ENCODE measurements around the gene MAEA. TPM values are rescaled to one million over a fixed set of nuclear protein-coding genes. Genes with fewer than 3 reads are reported as not detected.

The MAEA gene
- total RNA-seq, 4 donors from 2014 or later: 114 to 211 (median 168) TPM

GRCh38 chr4:1325681-1326635 lies 36.3 kb downstream of the MAEA start:
- H3K36me3 ChIP-seq: peaks cover 0 to 10% (median 3%) of the 10 kb centered on the region in 4 donors
- WGBS, 2 donors (ENCODE audit: low coverage in 1 of 2): 92% methylated on average over 34 of the region's 35 CpGs; no CpG with 5 or more reads in 1 of the 2 donors
- in situ Hi-C loops (cut with MboI; ENCODE audit: low pct_ligation_motif_present in 1 of 4, low pct_unique_long_range_greater_than_20kb in 1 of 4, low sequenced_read_pairs in 3 of 4): no loop called here

GRCh38 chr4:1326751-1327525 lies 37.2 kb downstream of the MAEA start:
- no peaks in the 10 kb centered on the region for H3K27me3 ChIP-seq
- no peak overlapping the region for H3K27ac ChIP-seq
- intact Hi-C loops (cut with DNase I; ENCODE audit: low total_unique reads): no loop called here
- 93% methylated on average over 6 to 26 of the region's 30 CpGs for WGBS, 2 donors (ENCODE audit: low coverage in 1 of 2)
- no peak overlapping the region for H3K4me3 ChIP-seq
- TF ChIP-seq CTCF (IDR thresholded peaks at IDR 0.05) (no peak), POLR2AphosphoS5 (IDR thresholded peaks at IDR 0.05) (no peak), EP300 (IDR thresholded peaks at IDR 0.05; ENCODE audit: low read depth) (no peak), POLR2A (IDR thresholded peaks at IDR 0.05) (no peak)
- H3K9me3 ChIP-seq: no peaks in the 10 kb centered on the region
- no peak for DNase-seq
- peaks cover 0 to 10% (median 3%) of the 10 kb centered on the region in 4 donors for H3K36me3 ChIP-seq
- in situ Hi-C loops (cut with MboI; ENCODE audit: low pct_ligation_motif_present in 1 of 4, low pct_unique_long_range_greater_than_20kb in 1 of 4, low sequenced_read_pairs in 3 of 4): no loop called here
- no peaks in the 10 kb centered on the region for H3K4me1 ChIP-seq

More at GRCh38 chr4:1325681-1326635, 36.3 kb downstream of the MAEA start:
- intact Hi-C loops (cut with DNase I; ENCODE audit: low total_unique reads): no loop called here
- H3K27me3 ChIP-seq: no peaks in the 10 kb centered on the region
- TF ChIP-seq CTCF (IDR thresholded peaks at IDR 0.05) (no peak), EP300 (IDR thresholded peaks at IDR 0.05; ENCODE audit: low read depth) (no peak), POLR2AphosphoS5 (IDR thresholded peaks at IDR 0.05) (no peak), POLR2A (IDR thresholded peaks at IDR 0.05) (no peak)
- no peaks in the 10 kb centered on the region for H3K4me1 ChIP-seq
- no peak for DNase-seq
- H3K27ac ChIP-seq: no peak overlapping the region
- no peak overlapping the region for H3K4me3 ChIP-seq
- H3K9me3 ChIP-seq: no peaks in the 10 kb centered on the region

- intact Hi-C loops (cut with DNase I; ENCODE audit: low total_unique reads): no loop called here
- in situ Hi-C loops (cut with MboI; ENCODE audit: low pct_ligation_motif_present in 1 of 4, low pct_unique_long_range_greater_than_20kb in 1 of 4, low sequenced_read_pairs in 3 of 4): no loop called here
- TF ChIP-seq CTCF (IDR thresholded peaks at IDR 0.05): no peak
- no peak for TF ChIP-seq POLR2A (IDR thresholded peaks at IDR 0.05)
- no peak for TF ChIP-seq EP300 (IDR thresholded peaks at IDR 0.05; ENCODE audit: low read depth)
- TF ChIP-seq POLR2AphosphoS5 (IDR thresholded peaks at IDR 0.05): no peak
- no peak overlapping the region for H3K4me3 ChIP-seq
- no peak overlapping the region for H3K27ac ChIP-seq
- no peaks in the 10 kb centered on the region for H3K4me1 ChIP-seq
- H3K9me3 ChIP-seq: no peaks in the 10 kb centered on the region
- 91% methylated on average over 31 of the region's 33 CpGs; no CpG with 5 or more reads in 1 of the 2 donors for WGBS, 2 donors (ENCODE audit: low coverage in 1 of 2)
- H3K27me3 ChIP-seq: no peaks in the 10 kb centered on the region
- DNase-seq: no peak
- peaks cover 0 to 7% (median 2%) of the 10 kb centered on the region in 4 donors for H3K36me3 ChIP-seq
Observed at GRCh38 chr4:1327526-1328266, 38.0 kb downstream of the MAEA start.

All from transverse colon (tissue), 4 donors.